Fibroblast of gingiva (primary cell): ENCODE measurements around the gene LIG3.
A peak's percentile ranks its signal among the peaks of the same experiment; 100 is the strongest.
"Not testable (repeated sequence)": the region's sequence is repeated elsewhere in the genome, so short reads cannot be mapped to it uniquely, and the experiment has no call there.

Source experiments
- DNase-seq: peaks from one replicate; pipeline ENCODE4 v3.0.0-alpha.2; 2011; ENCODE audit warnings: low read depth

The LIG3 gene

DNA sequence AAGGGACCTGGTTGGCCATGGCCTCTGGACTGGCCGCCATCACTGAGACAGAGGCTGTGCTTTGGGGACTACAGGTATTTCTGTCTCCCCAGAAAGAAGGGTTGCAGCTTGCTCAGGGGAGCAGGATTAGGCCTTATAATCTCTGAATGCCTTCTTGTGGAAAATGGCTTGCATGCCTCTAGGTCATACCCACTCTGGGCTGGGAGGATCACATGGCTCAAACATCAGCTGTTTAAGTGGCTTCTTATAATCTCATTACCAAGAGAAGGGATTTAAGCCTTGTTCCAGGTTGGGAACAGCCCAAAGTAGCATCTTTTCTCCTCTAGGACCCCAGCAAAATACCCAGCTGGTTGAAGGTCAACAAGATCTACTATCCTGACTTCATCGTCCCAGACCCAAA is 19.1 kb downstream of the LIG3 start:
- no peak for DNase-seq

DNA sequence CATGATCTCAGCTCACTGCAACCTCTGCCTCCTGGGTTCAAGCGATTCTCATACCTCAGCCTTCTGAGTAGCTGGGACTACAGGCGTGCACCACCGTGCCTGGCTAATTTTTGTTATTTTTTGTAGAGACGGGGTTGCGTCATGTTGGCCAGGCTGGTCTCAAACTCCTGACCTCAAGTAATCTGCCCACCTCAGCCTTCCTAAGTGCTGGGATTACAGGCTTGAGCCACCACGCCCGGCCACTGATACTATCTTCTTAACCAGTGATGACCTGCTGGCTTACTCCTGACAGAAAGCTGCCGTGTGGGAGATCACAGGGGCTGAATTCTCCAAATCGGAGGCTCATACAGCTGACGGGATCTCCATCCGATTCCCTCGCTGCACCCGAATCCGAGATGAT is 20.7 kb downstream of the LIG3 start:
- DNase-seq = not testable (repeated sequence)

DNA sequence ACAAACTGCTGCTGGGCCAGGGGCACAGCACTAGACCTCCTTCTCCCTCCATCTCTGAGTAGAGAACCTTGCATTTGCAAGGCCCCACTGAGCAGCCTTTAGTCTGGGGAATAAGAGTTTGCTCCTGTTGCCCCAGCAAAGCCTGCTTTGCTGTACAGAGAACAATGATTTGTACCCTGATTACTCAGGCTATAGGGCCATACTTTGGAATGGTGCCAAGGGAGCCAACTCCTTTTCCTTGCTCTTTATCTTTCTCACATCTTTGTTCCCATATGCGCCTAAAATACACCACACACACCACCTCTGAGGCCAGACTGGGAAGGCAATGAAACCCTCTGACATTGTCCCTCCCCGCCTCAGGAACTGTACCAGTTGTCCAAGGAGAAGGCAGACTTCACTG is 21.2 kb downstream of the LIG3 start:
- DNase-seq = no peak

DNA sequence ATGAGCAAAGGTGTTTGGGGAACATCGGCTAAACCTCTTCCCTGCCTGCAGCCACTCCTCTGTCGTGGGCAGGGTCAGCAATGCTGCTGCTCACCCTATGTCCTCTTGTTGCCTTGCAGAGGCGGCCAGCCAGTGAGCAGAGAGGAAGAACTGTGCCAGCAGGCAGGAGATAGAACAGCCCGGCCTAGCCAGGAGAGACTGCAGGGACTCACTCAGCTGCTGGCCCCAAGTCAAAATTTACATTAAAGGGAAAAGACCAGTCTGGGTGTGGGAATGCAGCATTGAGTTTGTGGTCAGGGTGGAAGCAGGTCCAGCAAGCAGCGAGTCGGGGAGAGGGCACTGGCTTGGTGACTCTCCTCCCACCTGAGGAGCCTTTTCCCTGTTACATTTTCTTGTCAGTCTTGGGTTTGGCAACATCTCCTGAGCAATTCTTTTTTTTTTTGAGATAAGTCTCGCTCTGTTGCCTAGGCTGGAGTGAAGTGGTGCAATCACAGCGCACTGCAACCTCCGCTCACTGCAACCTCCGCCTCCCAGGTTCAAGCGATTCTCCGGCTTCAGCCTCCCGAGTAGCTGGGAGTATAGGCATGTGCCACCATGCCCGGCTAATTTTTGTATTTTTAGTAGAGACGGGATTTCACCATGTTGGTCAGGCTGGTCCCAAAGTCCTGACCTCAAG is 22.7 kb downstream of the LIG3 start:
- no peak for DNase-seq

DNA sequence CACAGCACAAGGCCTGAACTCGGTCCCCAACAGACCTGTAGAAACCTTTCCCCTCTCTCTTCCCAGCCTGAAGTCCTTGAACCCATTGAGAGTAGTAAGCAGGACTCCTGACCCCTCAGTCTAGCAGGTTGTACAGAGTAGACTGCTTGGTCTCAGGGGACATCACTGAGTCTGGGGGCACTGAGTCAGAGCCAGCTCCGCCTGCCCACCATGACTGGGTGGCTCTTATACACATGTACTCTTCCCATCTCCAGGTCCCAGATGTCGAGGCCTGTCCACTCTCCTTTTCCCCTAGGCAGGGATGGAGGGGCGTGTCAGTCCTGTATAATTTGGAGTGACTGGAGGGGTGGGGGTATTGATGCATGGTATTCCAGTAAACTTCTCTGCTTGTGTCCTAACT is 23.5 kb downstream of the LIG3 start:
- no peak for DNase-seq

DNA sequence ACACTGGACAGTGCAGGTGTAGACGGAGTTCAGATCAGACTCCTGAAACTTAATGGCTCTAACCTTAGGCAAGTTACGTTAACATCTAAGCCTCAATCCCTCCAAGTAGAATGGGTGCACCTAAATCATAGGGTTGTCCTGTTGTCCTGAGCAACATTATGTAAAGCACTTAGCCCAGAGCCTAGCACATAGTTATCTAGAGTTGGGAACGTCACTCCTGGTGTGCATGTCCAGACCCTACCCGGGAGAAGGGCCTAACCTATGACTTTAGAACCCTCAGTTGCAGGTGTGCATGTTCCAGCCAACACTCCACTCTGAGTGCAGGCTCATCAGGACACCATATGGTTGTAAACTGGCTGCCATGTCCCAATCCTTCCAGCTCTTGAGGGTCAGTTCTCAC is 26.0 kb downstream of the LIG3 start:
- DNase-seq = no peak

DNA sequence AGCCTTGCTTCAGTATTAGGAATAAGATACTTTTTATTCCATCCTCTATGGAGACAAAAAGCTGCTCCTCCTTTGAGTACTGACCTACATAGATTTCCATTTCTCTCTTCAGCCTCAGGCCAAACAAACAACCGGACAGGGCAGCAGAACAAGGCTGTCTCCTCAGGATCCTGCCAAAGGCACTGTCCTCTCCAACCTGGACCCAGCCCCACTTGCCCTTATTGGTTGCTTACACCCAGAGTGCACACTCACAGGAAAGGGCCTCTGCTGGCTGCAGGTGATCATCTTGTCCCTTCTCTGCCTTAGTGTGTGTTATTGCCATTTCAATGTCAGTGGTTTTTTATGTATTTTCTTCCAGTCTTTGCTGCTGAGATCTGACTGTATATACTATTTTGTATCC is 26.6 kb downstream of the LIG3 start:
- DNase-seq = no peak

DNA sequence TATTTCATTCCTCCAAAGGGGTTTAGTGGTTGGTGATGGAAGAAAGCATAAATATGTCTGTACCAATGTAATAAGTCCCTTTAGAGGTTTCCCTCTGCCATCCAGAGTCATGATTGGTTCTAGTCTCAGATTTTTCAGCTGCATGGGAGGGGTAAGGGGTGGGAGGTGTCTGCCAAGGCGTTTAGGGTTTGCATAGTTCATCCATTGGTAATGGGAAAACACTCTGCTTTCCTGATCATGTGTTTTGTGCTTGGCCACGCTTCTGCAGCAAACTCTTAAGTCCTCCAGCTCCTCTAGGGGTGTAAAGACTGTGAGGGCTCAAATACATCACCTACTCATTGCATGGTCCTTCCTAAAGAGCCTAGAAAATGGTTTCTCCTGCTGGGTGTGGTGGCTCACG is 29.8 kb downstream of the LIG3 start:
- DNase-seq = no peak

DNA sequence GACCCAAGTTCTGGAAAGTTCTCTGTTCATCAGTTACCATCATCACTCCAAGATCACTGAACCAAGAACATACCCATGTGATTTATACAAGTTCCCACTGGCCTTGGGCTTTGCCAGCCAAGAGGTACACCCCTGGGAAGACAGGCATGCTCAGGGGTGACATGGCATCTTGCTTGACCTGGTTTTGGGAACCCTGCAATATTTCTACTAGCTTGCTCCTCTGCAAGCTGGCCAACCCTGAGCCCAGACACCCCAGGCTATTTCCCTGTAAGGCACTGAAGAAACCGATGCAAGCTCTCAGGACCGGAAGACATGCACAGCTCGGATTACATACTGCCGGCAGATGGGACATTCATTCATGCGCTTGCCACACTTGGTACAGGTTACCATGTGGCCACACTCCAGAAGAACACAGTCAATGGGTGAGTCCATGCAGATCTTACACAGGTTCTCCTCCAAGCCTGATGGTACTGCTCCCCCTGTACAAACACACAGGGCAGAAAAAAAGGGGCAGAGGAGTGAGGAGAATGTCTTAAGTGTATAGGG is 31.4 kb downstream of the LIG3 start:
- peak; percentile 11 for DNase-seq

DNA sequence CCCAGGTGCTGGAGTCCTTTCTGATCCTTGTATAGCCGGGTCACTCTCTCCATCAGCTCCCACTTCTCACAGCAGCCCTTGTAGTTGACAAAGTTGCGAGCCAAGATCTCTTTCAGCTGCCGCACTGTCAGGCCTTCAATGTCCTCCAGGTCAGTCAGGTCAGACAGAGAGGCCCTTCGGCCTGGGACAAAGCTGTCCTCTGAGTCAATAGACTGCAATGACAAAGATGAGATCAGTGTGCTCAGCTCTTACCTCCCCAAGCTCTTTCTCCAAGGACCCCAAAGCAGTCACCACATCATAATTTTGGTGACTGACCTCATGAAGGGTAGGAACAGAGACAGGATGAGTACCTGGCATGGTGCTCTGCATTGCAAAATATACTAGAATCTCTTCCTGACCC is 36.1 kb downstream of the LIG3 start:
- no peak for DNase-seq

DNA sequence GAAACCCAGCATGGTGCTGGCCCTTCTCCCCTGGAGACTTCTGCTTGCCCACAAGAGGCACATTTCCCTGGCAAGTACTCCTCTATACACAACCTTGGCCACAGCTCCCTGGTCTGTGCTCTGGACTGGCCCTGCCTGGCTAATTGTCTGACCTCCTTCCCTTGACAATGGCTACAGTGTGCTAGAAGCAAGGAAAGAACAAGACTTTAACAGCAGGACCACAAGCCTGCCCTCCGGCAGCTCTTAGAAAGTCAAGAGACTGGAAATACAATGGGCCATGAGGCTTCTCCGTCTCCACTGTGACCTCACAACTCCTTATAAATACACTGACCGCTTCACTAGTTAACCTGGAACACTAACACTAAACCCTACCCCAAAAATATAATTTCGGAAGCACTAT is 36.7 kb downstream of the LIG3 start:
- no peak for DNase-seq

DNA sequence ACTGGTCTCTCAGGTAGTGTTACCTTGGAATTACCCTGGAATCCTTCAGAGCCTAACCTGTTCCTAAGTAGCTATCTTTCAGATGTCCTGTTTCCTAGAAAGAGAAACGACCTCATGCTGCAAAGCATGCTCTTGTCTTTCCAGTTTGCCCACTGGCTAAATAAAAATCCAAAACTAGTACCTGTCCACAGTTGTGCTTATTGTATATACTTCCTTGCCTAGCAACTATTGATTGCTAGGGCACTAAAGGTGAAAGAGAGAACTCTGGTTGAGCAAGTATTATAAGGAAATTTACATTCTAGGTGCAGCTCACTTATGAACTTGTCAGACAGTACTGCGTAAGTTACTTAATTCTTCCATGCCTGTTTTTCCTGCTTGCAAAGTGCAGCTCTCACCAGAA is 38.5 kb downstream of the LIG3 start:
- no peak for DNase-seq

DNA sequence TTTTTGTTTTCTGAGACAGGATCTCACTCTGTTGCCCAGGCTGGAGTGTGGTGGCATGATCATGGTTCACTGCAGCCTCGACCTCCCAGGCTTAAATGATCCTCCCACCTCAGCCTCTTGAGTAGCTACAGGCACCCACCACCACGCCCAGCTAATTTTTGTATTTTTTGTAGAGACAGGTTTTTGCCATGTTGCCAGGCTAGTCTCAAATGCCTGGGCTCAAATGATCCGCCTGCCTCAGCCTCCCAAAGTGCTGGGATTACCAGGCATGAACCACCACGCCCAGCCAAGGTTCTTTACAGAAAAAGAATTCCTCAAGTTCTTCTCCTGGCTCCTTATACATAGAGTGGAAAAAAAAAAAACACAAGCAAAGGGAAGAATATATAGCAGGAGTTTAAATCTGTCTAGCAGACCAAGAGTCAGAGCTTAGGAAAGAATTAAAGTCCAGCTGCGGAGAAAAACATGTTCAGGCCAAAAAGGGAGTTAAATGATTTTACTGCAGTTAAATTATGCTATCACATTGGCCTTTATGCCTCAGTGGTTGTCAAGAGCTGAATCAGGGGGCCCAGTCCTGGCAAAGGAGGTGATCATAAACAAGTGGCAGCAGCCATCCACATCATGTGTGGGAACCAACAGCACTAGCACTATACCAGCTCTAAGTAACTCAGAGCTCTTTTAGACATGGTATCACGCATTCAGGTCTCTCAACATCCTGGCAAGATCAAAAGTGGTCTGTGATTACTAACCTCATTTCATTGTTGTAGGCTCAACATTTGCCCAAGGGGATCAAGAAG is 39.3 kb downstream of the LIG3 start:
- no peak for DNase-seq

DNA sequence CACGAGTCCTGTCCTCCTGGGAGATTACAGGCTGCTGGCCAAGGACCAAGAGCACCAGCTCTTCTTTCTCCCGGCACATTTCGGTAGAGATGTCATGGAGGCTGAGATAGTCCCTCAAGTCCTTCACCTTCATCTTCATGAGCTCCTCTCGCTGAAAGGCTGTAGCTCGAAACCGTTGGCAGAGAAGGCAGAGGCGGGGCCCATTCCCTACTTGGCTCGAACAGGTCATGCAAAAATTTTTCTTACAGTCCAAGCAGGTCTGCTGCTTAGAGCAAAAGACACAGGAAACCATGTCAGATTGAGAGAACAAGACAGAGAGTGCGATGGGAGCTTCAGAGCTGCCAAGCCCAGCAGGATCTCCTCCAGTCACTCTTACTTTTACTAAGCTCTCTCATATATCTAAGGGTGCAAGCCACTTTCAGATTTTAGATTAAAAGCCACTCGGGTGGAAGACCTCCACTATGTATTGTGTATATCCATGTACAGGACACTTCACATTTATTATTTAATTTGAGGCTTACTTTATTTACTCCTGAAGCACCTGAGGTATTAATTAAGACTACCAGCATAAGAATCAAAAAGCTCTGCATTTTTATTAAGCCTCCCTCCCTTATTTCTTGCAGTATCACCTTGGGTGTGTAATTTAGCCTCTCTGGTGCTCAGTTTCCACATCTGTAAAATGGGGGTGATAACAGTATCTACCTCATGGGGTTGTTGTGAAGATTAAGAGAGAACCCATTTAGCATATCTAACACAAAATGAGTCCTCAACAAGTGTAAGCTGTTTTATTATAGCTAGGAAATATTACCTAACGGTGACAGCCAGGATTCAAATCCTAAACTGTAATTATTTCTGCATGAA is 41.4 kb downstream of the LIG3 start:
- no peak for DNase-seq

DNA sequence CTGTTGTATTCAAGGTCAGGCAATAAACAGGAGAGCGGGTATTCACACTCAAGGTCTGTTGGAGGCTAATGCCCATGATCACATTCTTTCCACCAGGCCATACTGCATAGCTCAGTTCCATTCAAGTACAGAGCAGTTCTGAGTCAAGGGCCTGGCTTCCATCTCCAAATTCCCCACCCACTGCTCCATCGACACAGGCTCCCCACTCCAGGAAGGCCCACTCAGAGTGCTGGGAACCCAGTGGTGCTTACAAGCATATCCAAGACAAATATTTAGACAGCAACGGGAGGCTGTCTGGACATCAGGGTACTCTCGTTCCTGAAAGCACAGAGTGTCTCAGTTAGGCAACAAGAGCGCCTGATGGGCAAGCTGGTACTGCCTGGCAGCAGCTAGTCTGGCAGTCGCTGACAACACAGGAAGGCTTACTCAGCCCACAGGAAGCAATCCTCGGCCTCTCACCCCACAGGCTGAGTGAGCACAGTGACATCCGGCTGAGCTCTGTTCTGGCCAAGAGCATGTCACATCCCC is 42.3 kb downstream of the LIG3 start:
- peak; percentile 96 for DNase-seq

DNA sequence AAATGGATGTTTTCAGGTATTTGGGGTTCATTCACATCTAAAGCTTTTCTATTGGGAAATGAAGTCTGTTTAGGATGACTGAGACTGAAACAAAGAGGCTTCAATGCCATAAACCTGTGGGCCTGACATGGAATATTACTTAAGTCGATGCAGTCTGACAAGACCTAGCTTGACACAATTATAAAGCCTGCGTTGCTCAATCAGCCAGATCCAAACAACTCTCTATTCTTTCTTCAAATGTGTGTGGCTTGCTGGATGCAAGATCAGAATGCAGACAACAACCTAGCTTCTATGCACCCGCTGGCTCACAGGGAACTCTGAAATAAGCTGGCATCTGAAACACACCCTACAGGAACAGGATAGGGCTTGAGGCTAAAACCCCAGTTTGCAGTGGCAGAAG is 43.2 kb downstream of the LIG3 start:
- DNase-seq = no peak

DNA sequence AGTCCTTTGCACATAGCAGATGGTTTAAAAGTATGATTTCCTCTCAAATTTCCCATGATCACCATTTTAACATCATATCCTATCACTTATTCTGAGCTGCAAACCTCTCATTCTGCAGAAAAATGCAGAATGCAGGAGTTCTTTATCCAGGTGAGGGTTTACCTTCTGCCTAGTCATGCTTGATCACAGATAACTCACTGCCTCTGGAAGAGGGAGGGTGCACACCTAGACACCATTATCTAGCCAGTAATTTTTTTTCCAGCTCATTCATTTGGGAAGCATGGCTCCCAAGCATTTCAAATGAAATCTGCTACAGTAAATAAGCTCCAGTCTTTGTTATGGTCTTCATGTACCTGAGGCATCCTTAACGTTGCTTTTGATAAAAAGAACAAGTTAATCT is 45.2 kb downstream of the LIG3 start:
- no peak for DNase-seq

DNA sequence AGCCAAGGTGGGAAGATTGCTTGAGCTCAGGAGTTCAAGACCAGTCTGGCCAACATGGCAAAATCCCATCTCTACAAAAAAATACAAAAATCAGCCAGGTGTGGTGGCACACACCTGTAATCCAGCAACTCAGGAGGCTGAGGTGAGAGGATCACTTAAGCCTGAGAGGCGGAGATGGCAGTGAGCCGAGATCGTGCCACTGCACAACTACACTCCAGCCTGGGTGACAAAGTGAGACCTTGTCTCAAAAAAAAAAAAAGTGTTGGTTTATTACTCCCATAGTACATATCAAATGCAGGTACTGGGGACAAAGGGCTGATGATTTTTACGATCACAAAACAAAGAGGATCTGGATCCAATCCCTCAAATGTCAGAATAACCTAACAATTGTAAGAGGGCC is 47.8 kb downstream of the LIG3 start:
- not testable (repeated sequence) for DNase-seq

DNA sequence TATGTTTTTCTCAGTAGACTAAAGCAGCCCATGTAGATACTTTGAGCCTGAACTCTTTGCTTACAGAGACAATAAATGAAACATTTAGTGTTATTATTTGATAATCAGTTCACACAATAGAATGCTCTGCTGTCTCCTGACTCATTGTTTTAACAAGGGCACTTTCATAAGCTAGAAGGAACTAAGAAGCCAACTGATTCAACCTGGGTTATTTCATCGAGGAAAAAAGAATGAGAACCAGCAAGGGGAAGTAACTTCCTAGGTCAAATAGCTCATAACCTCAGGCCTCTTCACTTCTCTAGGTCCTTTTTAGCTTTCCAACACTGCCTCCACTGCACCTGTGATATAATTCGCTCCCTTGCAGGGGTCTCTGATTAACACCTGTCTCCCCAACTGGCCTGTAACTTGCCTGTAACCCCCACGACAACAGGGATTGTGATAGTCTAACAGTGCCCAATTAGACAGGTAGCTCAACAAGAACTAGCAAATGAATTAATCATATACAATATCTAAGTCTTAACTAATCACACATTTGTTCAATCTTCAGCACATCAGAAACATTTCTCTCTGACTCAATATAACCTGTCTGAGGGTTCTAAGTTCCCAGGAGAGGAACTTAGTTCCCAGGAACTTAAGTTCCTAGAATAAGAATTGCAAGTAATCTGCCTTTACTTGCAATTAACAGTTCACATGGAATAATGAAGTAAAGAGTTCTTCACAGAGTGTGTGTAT is 48.4 kb downstream of the LIG3 start:
- DNase-seq = no peak

DNA sequence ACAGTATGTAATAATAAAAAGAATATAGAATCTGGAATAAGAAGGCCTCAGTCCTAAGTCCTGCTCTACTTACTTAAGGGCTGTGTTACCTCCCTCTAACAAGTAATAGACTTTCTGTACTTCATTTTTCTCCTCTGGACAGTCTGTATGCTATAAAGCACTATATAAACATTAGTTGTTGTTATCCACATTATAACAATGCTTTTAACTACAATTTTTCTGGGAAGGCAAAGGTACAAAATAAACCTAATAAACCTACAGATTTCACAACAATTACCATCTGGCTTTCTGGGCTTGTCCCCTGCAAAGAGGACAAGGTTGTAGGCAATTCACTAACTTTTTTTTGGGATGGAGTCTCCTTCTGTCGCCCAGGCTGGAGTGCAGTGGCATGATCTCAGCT is 50.5 kb downstream of the LIG3 start:
- no peak for DNase-seq

DNA sequence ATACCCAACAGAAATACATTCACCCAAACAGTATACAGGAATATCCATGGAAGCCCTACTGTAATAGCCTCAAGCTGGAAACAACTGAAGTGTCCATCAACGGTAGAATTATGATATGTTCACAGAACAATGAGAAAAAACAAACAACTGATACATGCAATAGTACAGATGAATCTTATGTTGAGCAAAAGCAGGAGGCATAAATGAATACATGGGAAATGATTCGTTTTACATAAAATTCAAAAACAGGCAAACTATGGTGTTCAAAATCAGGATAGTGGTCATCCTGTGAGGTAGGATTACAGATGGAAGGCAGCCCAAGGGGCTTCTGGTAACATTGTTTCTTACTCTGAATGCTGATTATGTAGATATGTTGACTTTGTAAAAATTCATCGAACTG is 58.1 kb downstream of the LIG3 start:
- DNase-seq = no peak

DNA sequence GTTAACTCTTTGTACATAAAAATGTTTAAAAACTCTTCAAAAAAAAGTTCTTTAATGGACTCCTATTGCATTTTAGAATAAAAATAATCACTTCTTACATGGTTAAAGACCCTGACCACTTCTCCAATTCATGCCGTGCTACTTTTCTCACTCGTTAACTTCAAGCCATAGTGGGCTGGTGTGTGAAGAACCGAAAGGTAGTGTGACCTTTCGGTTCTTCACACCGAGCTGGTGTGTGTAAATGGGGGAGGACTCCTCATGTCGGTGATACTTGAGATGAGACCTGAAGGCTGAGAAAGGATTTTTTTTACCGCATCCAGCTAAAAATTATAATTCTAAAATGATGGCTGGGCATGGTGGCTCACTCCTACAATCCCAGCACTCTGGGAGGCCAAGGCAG is 61.1 kb downstream of the LIG3 start:
- DNase-seq = no peak
